ENCODE results near the gene AXL. TPM values are rescaled to one million over a fixed set of nuclear protein-coding genes. Genes with fewer than 3 reads are reported as not detected.

Gene AXL
- total and polyA plus RNA-seq, 9 of the 15 experiments (the other 6 are each of a cell fraction or from before 2014, with no cell fraction given), result 0.80 to 6.6 (median 1.6) TPM

GRCh38 chr19:41308450-41309179 is 89.6 kb downstream of the AXL start (continued):
- TF ChIP-seq FOXO4 (CRISPR knock-in tag; IDR thresholded peaks at IDR 0.05) (no peak), TOE1 (IDR thresholded peaks at IDR 0.05; ENCODE audit: borderline replicate concordance) (no peak), TOE1 (CRISPR knock-in tag; IDR thresholded peaks at IDR 0.05; ENCODE audit: borderline replicate concordance, low read depth) (no peak), DDX20 (tag; IDR thresholded peaks at IDR 0.05; ENCODE audit: low read depth) (no peak), CHD1 (IDR thresholded peaks at IDR 0.05; ENCODE audit: low read length) (no peak), NCOA6 (IDR thresholded peaks at IDR 0.05) (no peak), MTA3 (IDR thresholded peaks at IDR 0.05; ENCODE audit: borderline replicate concordance) (peak; percentile 52; the same call in 1 of the 2 replicates), HIVEP1 (CRISPR knock-in tag; IDR thresholded peaks at IDR 0.05) (no peak), NCOR1 (IDR thresholded peaks at IDR 0.05) (no peak), PTTG1 (tag; IDR thresholded peaks at IDR 0.05; ENCODE audit: low read depth) (no peak), RFX7 (CRISPR knock-in tag; IDR thresholded peaks at IDR 0.05) (no peak), HNRNPLL (IDR thresholded peaks at IDR 0.05; ENCODE audit: low read depth, low read length, poor library complexity, severe bottlenecking) (no peak), KDM2B (CRISPR knock-in tag; IDR thresholded peaks at IDR 0.05) (no peak), MLX (CRISPR knock-in tag; conservative IDR thresholded peaks at IDR 0.05) (no peak), ZNF507 (tag; conservative IDR thresholded peaks at IDR 0.05) (no peak), ID3 (CRISPR knock-in tag; IDR thresholded peaks at IDR 0.05) (no peak), ID3 (tag; IDR thresholded peaks at IDR 0.05) (no peak), MYBL2 (IDR thresholded peaks at IDR 0.05; ENCODE audit: low read depth) (no peak), MYBL2 (CRISPR knock-in tag; IDR thresholded peaks at IDR 0.05; ENCODE audit: borderline replicate concordance) (no peak)
- TF ChIP-seq, protein P1, sequence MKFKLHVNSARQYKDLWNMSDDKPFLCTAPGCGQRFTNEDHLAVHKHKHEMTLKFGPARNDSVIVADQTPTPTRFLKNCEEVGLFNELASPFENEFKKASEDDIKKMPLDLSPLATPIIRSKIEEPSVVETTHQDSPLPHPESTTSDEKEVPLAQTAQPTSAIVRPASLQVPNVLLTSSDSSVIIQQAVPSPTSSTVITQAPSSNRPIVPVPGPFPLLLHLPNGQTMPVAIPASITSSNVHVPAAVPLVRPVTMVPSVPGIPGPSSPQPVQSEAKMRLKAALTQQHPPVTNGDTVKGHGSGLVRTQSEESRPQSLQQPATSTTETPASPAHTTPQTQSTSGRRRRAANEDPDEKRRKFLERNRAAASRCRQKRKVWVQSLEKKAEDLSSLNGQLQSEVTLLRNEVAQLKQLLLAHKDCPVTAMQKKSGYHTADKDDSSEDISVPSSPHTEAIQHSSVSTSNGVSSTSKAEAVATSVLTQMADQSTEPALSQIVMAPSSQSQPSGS (CRISPR knock-in tag; IDR thresholded peaks at IDR 0.05), result no peak
- TF ChIP-seq, protein P2, sequence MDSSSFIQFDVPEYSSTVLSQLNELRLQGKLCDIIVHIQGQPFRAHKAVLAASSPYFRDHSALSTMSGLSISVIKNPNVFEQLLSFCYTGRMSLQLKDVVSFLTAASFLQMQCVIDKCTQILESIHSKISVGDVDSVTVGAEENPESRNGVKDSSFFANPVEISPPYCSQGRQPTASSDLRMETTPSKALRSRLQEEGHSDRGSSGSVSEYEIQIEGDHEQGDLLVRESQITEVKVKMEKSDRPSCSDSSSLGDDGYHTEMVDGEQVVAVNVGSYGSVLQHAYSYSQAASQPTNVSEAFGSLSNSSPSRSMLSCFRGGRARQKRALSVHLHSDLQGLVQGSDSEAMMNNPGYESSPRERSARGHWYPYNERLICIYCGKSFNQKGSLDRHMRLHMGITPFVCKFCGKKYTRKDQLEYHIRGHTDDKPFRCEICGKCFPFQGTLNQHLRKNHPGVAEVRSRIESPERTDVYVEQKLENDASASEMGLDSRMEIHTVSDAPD (CRISPR knock-in tag; IDR thresholded peaks at IDR 0.05), result no peak
- TF ChIP-seq, protein P3, sequence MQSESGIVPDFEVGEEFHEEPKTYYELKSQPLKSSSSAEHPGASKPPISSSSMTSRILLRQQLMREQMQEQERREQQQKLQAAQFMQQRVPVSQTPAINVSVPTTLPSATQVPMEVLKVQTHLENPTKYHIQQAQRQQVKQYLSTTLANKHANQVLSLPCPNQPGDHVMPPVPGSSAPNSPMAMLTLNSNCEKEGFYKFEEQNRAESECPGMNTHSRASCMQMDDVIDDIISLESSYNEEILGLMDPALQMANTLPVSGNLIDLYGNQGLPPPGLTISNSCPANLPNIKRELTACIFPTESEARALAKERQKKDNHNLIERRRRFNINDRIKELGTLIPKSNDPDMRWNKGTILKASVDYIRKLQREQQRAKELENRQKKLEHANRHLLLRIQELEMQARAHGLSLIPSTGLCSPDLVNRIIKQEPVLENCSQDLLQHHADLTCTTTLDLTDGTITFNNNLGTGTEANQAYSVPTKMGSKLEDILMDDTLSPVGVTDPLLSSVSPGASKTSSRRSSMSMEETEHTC (IDR thresholded peaks at IDR 0.05), result no peak
